ENCODE results near the gene BCL2L12.

The BCL2L12 gene

DNA sequence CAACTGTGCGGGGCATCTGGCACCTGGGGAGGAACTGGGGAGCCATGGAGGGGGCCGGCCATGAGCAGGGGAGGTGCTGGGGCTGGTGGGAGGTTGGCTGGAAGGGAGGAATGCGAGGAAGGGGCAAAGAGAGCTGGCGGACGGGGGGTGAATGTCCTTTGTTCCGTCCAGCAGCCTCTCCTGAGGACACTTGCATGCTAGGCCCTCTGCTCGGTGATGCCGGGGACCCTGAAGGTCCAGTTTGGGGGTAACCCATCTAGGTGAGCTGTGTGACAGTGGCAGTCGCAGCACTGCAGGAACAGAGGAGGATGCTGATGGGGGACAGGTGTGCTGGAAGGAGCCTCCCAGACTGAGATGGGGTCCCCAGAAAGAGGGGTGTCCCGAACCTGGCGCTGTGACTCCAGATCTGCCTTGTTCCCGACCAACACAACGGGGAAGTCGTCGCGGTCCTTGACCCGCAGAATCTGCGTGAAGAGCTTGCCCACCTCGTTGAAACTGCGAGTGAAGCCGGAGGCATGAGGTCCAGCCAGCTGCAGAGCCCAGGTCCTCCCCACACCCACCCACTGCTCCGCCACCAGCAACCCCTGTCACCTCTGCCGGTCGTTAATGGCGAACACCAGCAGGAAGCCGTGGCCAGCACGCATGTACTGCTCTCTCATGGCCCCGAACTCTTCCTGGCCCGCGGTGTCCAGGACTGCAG, 29.4 kb upstream of the BCL2L12 start:
- ATAC-seq (ENCODE audit: insufficient read depth, low read depth) (no peak), DNase-seq (no peak)
- Histone ChIP-seq H3K27me3 (ENCODE audit: insufficient read depth, low read length, poor library complexity) (no peaks in the 10 kb centered on the region), H4K20me1 (ENCODE audit: insufficient read depth, low read length) (no peaks in the 10 kb centered on the region; the same call in 1 of the 2 replicates), H3K27ac (ENCODE audit: low read length) (no peak overlapping the region), H3K4me2 (ENCODE audit: insufficient read depth, low read length) (no peak overlapping the region), H3K79me2 (ENCODE audit: insufficient read depth, low read length) (peaks cover 7% of the 10 kb centered on the region), H3K36me3 (ENCODE audit: insufficient read depth, low read length) (no peaks in the 10 kb centered on the region), H2AFZ (ENCODE audit: low read depth, low read length) (no peak overlapping the region), H3K9me3 (ENCODE audit: insufficient read depth, low read length, severe bottlenecking) (no peaks in the 10 kb centered on the region), H3K4me1 (ENCODE audit: insufficient read depth, low read length) (peaks cover 14% of the 10 kb centered on the region), H3K9ac (ENCODE audit: low read depth, low read length) (no peak overlapping the region), H3K4me3 (ENCODE audit: low read depth in 1 of 2, low read length in 2 of 2) (no peak overlapping the region)
- no peak for TF ChIP-seq EZH2 (IDR thresholded peaks at IDR 0.05; ENCODE audit: borderline replicate concordance, low read depth, low read length, severe bottlenecking)
- TF ChIP-seq, protein P1, sequence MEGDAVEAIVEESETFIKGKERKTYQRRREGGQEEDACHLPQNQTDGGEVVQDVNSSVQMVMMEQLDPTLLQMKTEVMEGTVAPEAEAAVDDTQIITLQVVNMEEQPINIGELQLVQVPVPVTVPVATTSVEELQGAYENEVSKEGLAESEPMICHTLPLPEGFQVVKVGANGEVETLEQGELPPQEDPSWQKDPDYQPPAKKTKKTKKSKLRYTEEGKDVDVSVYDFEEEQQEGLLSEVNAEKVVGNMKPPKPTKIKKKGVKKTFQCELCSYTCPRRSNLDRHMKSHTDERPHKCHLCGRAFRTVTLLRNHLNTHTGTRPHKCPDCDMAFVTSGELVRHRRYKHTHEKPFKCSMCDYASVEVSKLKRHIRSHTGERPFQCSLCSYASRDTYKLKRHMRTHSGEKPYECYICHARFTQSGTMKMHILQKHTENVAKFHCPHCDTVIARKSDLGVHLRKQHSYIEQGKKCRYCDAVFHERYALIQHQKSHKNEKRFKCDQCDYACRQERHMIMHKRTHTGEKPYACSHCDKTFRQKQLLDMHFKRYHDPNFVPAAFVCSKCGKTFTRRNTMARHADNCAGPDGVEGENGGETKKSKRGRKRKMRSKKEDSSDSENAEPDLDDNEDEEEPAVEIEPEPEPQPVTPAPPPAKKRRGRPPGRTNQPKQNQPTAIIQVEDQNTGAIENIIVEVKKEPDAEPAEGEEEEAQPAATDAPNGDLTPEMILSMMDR (IDR thresholded peaks at IDR 0.05; ENCODE audit: borderline replicate concordance, extremely low read depth, low read length, poor library complexity, severe bottlenecking), result no peak

DNA sequence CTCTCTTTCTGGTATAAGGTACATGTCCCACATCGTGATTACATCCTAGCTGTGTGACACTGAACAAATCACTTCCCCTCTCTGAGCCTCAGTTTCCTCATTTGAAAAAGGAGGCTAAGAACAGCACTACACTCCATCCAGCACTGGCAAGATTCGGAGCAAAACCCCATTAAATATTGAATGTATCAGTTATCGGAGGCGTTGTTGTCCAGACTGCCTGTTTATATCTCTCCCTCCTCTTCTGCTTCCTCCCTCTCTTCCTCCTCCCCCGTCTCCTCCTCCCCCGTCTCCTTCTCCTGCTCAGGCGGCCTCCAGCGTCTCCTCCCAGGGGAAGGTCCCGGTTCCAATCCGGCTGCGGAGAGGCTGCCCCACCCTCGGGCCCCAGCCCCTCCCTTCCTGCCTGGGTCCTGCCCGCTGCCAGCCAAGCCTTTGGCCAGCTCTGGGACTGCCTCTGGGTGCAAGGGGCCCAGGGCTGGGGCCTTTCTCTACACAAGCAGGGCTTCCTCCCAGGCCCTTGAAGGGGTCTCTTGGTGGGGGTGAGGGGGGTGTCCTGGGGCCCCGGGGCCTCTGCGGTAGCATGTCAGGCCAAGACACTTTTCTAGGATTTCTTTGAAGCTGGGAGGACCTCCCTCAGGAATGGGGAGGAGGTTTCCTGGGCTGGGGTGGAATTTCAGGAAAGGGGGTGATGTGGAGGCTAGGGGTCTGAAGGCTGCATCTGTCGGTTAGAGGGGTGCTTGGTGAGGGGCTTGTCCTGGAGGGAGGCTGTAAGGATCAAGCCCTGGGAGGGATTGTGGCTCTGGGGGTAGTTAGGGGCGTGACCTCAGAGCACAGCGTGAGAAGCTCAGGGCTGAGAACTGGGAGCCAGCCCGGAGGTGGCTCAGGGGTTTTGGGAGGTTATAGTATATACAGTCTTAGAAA, 27.7 kb upstream of the BCL2L12 start:
- ATAC-seq (ENCODE audit: insufficient read depth, low read depth) (no peak), DNase-seq (no peak)
- no peak overlapping the region; the same call in 1 of the 2 replicates for H3K4me2 ChIP-seq (ENCODE audit: insufficient read depth, low read length)
- no peak for TF ChIP-seq EZH2 (IDR thresholded peaks at IDR 0.05; ENCODE audit: borderline replicate concordance, low read depth, low read length, severe bottlenecking)
- H3K4me1 ChIP-seq (ENCODE audit: insufficient read depth, low read length), result peaks cover 23% of the 10 kb centered on the region
- peaks cover 4% of the 10 kb centered on the region; the same call in 1 of the 2 replicates for H4K20me1 ChIP-seq (ENCODE audit: insufficient read depth, low read length)
- no peaks in the 10 kb centered on the region for H3K27me3 ChIP-seq (ENCODE audit: insufficient read depth, low read length, poor library complexity)
- H3K27ac ChIP-seq (ENCODE audit: low read length), result no peak overlapping the region
- no peak overlapping the region for H3K4me3 ChIP-seq (ENCODE audit: low read depth in 1 of 2, low read length in 2 of 2)
- H3K9ac ChIP-seq (ENCODE audit: low read depth, low read length), result no peak overlapping the region
- H3K79me2 ChIP-seq (ENCODE audit: insufficient read depth, low read length), result peaks cover 19% of the 10 kb centered on the region
- no peaks in the 10 kb centered on the region; the same call in 1 of the 2 replicates for H3K36me3 ChIP-seq (ENCODE audit: insufficient read depth, low read length)
- no peak overlapping the region for H2AFZ ChIP-seq (ENCODE audit: low read depth, low read length)
- H3K9me3 ChIP-seq (ENCODE audit: insufficient read depth, low read length, severe bottlenecking), result no peaks in the 10 kb centered on the region

DNA sequence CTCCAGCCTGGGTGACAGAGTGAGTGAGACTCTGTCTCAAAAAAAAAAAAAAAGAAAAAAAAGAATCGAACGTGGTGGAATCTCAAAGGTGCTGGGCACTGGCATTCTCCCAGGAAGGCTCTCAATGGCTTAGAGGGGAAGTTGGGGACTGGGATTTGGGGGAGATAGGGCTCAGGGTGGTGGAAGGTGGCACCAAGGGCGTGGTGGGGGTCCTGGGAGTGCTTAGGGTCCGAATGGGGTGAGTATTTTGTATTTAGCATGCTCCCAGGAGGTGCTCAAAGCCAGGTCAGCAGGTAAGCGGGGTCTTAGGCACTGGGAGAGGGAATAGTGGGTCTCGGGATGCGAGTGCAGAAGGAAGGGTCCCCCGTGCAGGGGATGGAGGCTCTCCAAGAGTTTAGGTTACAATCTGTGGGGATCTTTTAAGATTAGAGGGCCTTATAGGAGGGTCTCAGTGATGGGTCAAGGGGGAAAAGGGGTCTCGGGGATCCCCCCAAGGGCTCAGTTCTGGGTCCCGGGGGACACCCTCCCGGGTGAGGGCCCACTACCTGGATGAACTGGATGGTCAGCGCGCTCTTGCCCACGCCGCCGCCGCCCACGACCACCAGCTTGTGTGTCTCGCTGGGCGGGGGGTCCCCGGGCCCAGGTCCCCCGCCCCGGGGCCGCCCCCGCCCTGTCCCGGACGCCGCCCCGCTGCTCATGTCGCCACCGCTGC, 26.2 kb upstream of the BCL2L12 start:
- Histone ChIP-seq H3K27ac (ENCODE audit: low read length) (peak overlapping the region; percentile 22; the same call in 1 of the 2 replicates), H3K27me3 (ENCODE audit: insufficient read depth, low read length, poor library complexity) (no peaks in the 10 kb centered on the region), H4K20me1 (ENCODE audit: insufficient read depth, low read length) (peaks cover 8% of the 10 kb centered on the region), H2AFZ (ENCODE audit: low read depth, low read length) (peak overlapping the region; percentile 54), H3K4me2 (ENCODE audit: insufficient read depth, low read length) (peak overlapping the region; percentile 88), H3K4me3 (ENCODE audit: low read depth in 1 of 2, low read length in 2 of 2) (peak overlapping the region; percentile 12 to 56; a peak in 3 of 4 replicates), H3K79me2 (ENCODE audit: insufficient read depth, low read length) (peaks cover 34% of the 10 kb centered on the region), H3K9ac (ENCODE audit: low read depth, low read length) (peak overlapping the region; percentile 55), H3K4me1 (ENCODE audit: insufficient read depth, low read length) (peaks cover 38% of the 10 kb centered on the region), H3K9me3 (ENCODE audit: insufficient read depth, low read length, severe bottlenecking) (no peaks in the 10 kb centered on the region), H3K36me3 (ENCODE audit: insufficient read depth, low read length) (peaks cover 6% of the 10 kb centered on the region; the same call in 1 of the 2 replicates)
- TF ChIP-seq, protein P1 (IDR thresholded peaks at IDR 0.05; ENCODE audit: borderline replicate concordance, extremely low read depth, low read length, poor library complexity, severe bottlenecking), result no peak
- TF ChIP-seq EZH2 (IDR thresholded peaks at IDR 0.05; ENCODE audit: borderline replicate concordance, low read depth, low read length, severe bottlenecking), result no peak
- DNase-seq (peak; percentile 19), ATAC-seq (ENCODE audit: insufficient read depth, low read depth) (no peak)

Measured in DND-41 (cell line).